AG20443 (cell line): ENCODE results near the gene SLC35A1.

Experiments
- DNase-seq: peaks from one replicate; pipeline ENCODE4 v3.0.0; 2012; ENCODE audit warnings: low spot score, mixed read lengths

SLC35A1 gene

DNA sequence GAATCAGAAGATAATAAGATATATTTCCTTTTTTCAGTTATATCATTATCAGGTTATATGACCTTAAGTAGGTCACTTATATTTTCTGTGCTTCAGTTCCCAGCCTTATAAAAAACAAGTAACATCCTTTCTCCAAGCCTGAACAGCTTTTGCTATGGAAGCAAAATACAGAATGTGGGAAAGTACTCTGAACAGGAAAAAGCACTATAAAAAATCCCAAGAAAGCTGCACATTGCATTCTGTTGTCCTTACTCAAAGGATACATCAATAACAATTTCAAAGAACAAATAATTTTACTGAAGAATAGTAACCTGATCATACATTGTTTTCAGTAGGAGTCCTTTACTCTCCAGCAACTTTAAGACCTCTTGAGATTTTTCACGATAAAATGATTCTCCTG is 56.4 kb downstream of the SLC35A1 start:
- DNase-seq: no peak

DNA sequence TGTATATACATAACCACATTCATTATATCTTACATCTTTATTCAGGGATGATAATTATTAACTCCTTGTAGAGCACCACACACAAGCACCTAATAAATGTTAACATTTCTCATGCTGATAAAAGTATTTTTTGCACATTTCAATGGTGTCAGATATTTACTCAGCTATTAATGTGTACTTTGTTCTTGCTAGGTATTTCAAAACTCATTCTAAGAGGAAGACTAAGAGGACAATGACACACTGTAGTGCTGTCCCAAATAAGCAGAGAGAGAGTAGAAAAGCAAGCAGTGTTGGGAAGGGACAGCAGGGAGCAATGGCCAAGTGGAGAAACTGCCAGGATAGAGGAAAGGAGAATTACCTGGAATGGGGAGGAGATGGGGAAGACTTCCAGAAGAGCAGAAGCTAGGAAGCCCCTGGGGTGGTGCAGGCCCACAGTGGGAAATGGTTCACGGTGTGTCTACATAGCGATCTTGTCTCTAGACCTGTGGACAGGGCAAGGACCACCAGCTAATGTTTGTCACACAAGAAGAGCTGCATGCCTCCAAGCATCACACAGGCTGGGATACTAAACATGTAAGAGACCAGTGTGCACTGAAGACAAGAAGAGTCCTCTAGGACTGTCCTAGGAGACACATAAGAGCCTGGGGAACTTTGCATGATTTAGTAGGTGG is 61.7 kb downstream of the SLC35A1 start:
- no peak for DNase-seq

DNA sequence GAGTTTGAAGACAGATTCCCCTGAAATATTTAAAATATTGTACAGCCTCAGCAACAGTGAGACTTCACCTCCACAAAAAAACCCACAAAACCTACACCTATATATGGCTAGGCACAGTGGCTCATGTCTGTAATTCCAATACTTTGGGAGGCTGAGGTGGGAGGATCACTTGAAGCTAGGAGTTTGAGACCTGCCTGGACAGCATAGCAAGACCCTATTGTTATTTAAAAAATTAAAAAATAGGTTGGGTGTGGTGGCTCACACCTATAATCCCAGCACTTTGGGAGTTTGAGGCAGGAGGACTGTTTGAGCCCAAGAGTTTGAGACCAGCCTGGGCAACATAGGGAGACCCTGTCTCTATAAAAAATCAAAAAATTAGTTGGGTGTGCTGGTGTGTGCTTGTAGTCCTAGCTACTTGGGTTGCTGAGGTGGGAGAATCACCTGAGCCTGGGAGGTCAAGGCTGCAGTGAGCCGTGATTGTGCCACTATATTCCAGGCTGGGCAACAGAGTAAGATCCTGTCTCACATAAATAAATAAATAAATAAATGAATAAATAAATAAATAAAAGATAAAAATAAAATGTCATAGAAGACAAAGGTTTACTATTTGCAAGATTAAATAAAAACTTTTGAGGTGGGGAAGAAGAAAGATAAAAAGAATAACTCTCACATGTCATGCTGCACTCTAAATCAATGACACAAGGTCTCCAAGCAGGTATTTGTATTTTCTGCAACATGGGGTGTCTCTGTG is 65.9 kb downstream of the SLC35A1 start:
- no peak for DNase-seq

DNA sequence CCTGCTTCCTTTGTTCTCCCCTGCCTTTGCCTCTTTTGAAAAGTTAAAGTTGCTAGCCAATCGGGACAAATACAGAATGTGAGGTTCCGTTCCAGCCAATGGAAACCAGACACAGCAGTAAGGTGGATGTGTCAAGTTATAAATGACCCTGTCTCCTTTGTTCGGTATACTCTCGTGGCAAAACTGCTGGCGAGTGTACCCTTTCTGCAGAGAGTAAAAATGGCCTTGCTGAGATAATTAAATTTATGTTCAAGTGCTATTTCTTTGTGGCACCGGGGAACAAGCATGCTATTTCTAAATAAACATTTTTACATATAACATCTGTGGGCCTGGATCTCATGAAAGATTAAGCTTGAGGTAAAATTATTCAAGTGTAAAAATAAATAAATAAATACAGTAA is 66.8 kb downstream of the SLC35A1 start:
- no peak for DNase-seq

DNA sequence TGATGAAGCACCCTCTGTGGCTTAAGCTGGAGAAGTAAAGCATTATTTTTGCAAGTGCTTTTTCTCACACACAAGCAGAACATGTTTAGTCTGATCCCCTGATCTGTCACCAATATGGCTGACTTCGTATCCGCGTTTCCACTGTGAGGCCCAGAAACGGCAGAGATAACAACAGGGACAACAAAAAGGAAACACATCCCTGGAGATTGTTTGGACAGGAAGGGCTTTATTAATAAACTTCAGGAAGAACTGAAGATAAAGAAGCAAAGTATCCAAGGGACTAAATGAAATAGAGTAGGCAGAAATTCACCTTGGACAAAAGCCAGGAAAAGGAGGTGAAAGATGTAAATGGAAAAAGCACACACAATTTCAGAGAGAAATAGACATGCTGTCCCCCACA is 67.8 kb downstream of the SLC35A1 start:
- DNase-seq: no peak

DNA sequence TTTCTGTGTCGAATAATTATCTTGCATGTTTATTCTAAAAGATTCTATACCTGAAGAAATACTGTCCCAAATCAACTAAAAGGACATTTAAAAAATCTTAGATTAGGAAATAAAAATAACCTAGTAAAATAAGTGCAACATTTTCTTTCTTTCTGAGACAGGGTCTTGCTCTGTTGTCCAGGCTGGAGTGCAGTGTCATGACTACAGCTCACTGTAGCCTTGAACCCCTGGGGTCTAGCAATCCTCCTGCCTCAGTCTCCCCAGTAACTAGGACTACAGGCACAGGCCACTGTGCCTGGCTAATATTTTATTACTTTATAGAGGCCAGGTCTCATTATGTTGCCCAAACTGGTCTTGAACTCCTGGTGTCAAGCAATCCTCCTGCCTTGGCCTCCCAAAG is 68.3 kb downstream of the SLC35A1 start:
- DNase-seq: no peak

DNA sequence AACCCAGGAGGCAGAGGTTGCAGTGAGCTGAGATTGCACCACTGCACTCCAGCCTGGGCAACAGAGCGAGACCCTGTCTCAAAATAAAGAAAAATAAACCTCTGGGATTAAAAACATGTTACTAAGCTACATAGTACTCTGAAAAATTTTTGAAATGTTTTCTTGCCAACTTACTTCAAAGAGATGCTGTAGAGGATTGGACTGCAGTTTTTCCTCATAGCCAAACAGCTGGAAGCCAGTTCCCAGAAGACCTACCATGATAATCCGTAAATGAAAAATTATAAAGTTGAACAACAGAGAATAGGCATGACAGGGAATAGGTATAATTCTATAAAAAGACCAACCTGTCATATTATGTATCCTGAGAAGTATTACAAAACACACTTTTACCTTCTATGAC is 69.0 kb downstream of the SLC35A1 start:
- DNase-seq: no peak

DNA sequence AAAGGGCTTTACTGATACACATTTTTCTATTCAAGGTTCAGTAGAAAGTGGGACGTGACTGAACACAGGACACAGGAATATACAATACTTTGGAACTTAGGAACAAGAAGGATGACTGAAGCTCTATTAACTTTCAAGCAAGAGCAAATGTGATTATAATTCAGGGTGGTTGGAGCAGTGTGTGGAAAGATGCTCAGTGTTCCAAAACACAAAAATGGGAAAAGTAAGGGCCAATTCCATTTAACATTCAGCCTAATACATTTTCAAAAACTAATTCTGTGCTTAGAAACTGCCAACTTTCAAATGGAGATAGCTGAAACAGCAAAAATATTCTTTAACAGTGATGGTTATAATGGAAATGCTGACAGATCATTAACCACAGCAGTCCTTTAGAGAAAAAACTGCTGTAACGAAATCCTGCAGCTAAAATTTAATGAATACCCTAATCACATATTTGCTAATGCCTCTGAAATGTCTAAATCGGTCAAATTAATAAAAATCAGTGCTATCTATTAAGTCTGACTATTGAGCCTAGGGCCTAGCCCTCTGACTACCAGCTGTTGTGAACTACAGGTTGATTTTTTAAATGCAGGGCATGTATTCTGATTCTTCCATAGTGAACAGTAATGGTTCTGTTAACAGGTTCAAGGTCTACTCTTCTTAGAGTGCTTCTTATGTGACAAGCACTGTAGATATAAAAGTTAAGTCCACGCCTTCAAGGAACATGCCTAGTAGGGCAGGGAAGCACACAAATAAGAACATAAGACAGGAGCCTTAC is 71.1 kb downstream of the SLC35A1 start:
- no peak for DNase-seq

DNA sequence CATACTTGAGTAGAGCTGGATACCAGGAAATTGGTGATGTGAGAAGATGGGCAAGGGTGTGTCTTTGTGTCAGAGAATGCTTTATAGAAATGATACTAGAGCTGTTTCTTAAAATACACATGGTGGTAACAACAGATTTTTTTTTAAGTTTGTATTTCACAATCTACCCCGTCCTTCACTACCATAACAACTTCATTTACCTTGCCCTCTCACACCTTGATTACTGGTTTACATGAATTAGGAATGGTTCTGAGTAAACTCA is 71.6 kb downstream of the SLC35A1 start:
- DNase-seq: no peak

DNA sequence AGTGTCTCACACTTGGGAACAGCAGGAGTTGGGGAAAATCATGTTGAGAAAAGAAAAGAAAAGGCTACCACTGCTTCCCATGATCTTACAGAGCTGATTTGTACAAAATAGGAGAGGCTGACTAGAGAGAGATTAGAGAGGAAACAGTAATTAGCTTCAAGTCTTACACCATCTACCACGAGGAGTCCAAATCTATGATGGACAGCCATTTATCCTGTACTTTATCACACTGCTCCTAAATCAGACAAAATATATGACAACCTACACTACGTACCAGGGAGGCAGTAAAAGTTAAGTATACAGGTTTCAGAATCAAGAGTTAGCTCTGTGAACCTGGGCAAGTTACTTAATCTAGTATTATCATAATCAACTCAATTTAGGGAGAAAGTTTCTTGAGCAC is 79.0 kb downstream of the SLC35A1 start:
- DNase-seq: no peak

DNA sequence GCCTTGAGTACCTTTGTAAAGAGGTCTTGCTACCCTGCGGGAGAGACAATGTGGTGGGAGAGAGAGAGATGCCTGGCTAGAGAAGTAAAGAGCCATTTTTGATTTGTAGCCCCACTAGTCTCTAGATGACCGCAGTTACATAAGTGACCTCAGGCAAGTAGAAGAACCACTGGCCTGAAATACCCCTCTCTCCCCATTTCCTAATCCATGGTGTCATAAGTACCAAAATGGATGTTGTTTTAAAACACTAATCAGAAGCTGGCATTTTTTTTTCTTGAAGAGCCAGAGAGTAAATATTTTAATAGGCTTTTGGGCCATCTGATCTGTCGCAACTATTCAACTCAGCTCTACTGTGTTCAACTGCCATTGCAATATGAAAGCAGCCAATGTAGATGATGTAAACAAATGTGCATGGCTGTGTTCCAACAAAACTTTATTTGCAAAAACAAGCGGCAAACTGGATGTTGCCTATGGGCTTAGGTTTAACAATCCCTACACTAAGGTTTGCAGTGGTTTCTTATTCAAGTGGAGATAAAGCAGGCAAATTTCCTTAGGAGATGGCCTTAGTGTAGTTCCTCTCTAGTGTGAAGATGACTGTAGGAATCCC is 80.5 kb downstream of the SLC35A1 start:
- no peak for DNase-seq

DNA sequence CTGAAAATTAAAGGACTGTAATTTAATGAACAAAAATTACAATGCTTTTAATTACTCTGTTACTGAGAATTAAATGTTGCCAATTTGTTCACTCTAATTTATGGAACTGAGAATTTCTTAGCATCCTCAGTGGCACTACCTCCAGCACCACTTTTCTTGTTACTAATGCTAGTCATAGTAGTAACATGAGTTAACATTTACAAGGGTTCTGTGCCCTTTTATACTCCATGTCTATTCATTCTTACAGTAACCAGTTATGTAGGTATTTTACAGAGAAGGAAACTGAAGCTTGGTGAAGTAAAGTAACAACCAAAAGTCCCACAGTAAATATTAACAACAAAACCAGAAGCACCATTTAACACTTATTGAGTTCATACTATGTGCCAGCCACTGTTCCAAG is 82.7 kb downstream of the SLC35A1 start:
- DNase-seq: no peak

DNA sequence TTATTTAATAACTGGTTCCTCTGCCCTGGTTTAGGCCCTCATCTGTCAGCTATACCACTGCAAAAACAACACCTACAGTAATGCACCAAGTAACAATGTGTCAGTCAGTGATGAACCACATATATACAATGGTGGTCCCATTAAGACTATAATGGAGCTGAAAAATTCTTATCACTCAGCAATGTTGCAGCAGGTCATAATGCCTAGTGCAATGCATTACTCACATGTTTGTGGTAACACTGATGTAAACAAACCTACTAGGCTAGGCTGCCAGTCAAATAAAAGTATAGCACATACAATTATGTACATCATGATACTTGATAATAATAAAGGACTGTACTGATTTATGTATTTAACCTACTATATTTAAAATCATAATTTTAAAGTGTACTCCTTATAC is 85.7 kb downstream of the SLC35A1 start:
- no peak for DNase-seq

DNA sequence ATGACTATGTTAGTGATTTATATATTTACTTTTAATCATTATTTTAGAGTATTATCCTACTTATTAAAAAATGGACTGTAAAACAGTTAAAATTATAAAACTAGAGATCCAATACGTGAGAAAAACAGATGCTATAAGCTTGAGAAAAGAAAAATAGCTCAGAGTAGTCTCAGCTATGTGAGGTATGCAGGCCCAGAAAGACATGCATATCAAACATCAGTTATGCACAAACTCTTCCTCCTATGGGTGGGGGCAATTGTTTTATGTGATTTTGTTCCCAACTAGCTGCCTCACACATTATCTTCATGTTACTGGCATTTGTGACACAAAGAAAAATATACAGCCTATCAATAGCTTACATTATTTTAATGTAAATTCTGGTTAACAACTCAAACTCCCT is 88.2 kb downstream of the SLC35A1 start:
- no peak for DNase-seq
